HCT116 (cell line): ENCODE results near the gene PLOD2. TPM values are rescaled to one million over a fixed set of nuclear protein-coding genes. Genes with fewer than 3 reads are reported as not detected.

ENCODE experiments used
- ATAC-seq: fragments of 200-7000 bp; cut with Tn5 transposase; 2 replicates; pipeline ENCODE4 v1.9.1; 2020; ENCODE audit warnings: mild to moderate bottlenecking, moderate library complexity
- BruUV-seq: library from RNA; stranded (reverse); fragments of 400-500 nt; replicated peaks from 2 replicates; lab custom pipeline; 2021; lab: Mats Ljungman, UMichigan
- CTCF ChIA-PET: fragments of 300-600 bp; sonication (Branson Sonifier 250); formaldehyde crosslinking; loops from one replicate; lab custom pipeline; 2021; ENCODE audit warnings: antibody characterized with exemption; lab: Charles Lee
- POLR2A ChIA-PET: fragments of 300-600, 350-600 bp; sonication (Branson Sonifier 250); formaldehyde crosslinking; loops from one replicate; lab custom pipeline; 2021; ENCODE audit warnings: antibody characterized with exemption; lab: Charles Lee
- RAD21 ChIA-PET, 2 experiments: fragments of 300-600 bp; sonication (Branson Sonifier 250); formaldehyde crosslinking; loops; one replicate each; lab custom pipeline; 2023; ENCODE audit warnings: low total read pairs in 2 of 2; ENCODE audit not compliant: uncharacterized antibody in 2 of 2, unreplicated experiment in 2 of 2, low non-redundant PET in 1 of 2; lab: Charles Lee
- DNase-seq: peaks from one replicate; pipeline ENCODE4 v3.0.0-alpha.2; 2010; ENCODE audit warnings: low read depth, low spot score
- H2AFZ ChIP-seq: fragments of 200-600 bp; shearing (Covaris generic), sonication (generic); 2 replicates; pipeline ENCODE4 v1.6.1; 2017; ENCODE audit warnings: low read depth, mixed run types, mixed read lengths, antibody characterized with exemption, low read length; ENCODE audit not compliant: poor library complexity, severe bottlenecking
- H3K27ac ChIP-seq: 2 replicates; pipeline ENCODE4 v1.5.1; 2012; ENCODE audit warnings: low read depth, low read length
- H3K27me3 ChIP-seq: fragments of 200-600 bp; sonication (generic); 2 replicates; pipeline ENCODE4 v1.6.1; 2016; ENCODE audit warnings: mixed run types, low read length, mixed read lengths; ENCODE audit not compliant: insufficient read depth
- H3K36me3 ChIP-seq, 2 experiments: fragments of 200-500 bp in 1 of 2; fragments of 200-600 bp in 1 of 2; sonication (Bioruptor generic) in 1 of 2; sonication (generic) in 1 of 2; 2 replicates each; pipeline versions ENCODE4 v1.5.1 to v1.6.1; 2014 to 2016; ENCODE audit warnings: low read length in 2 of 2, inconsistent platforms in 1 of 2, mixed read lengths in 1 of 2, mixed run types in 1 of 2; ENCODE audit not compliant: insufficient read depth in 2 of 2, control insufficient read depth in 1 of 2
- H3K4me1 ChIP-seq, 2 experiments: fragments of 200-600 bp in 1 of 2; sonication (generic) in 1 of 2; 2 replicates each; pipeline versions ENCODE4 v1.5.1 to v1.6.1; 2012 to 2017; ENCODE audit warnings: low read length in 2 of 2, inconsistent platforms in 1 of 2, mild to moderate bottlenecking in 1 of 2, mixed read lengths in 1 of 2, mixed run types in 1 of 2, moderate library complexity in 1 of 2; ENCODE audit not compliant: insufficient read depth in 2 of 2, control insufficient read depth in 1 of 2
- H3K4me2 ChIP-seq: fragments of 200-600 bp; sonication (generic); 2 replicates; pipeline ENCODE4 v1.6.1; 2017; ENCODE audit warnings: mixed run types, low read length, mixed read lengths
- H3K4me3 ChIP-seq, 2 experiments: fragments of 200-600 bp in 1 of 2; sonication (generic) in 1 of 2; replicated peaks in 1 of 2; 2 replicates each; pipeline ENCODE4 v1.5.1; 2011 to 2016; ENCODE audit warnings: low read length in 2 of 2, control low read depth in 1 of 2, low read depth in 1 of 2, mild to moderate bottlenecking in 1 of 2, mixed read lengths in 1 of 2, mixed run types in 1 of 2
- H3K79me2 ChIP-seq: fragments of 200-600 bp; sonication (generic); 2 replicates; pipeline ENCODE4 v1.6.1; 2017; ENCODE audit warnings: mild to moderate bottlenecking, mixed run types, low read length, moderate library complexity, mixed read lengths; ENCODE audit not compliant: insufficient read depth
- H3K9ac ChIP-seq: fragments of 200-600 bp; sonication (generic); 2 replicates; pipeline ENCODE4 v1.6.1; 2016; ENCODE audit warnings: low read length, mixed read lengths
- H3K9me2 ChIP-seq: fragments of 200-600 bp; sonication (generic), shearing (Covaris generic); 2 replicates; pipeline ENCODE4 v1.6.1; 2017; ENCODE audit warnings: mixed run types, mild to moderate bottlenecking, moderate library complexity; ENCODE audit not compliant: insufficient read depth
- H3K9me3 ChIP-seq, 2 experiments: fragments of 200-500 bp in 1 of 2; fragments of 200-600 bp in 1 of 2; sonication (Bioruptor generic) in 1 of 2; sonication (generic) in 1 of 2; 2 replicates each; pipeline ENCODE4 v1.6.1; 2014 to 2017; ENCODE audit warnings: low read length in 2 of 2, mixed read lengths in 2 of 2, inconsistent platforms in 1 of 2, low read depth in 1 of 2, mild to moderate bottlenecking in 1 of 2, mixed run types in 1 of 2, moderate library complexity in 1 of 2; ENCODE audit not compliant: control insufficient read depth in 1 of 2, insufficient read depth in 1 of 2
- H4K20me1 ChIP-seq: fragments of 200-600 bp; sonication (generic), shearing (Covaris generic); 2 replicates; pipeline ENCODE4 v1.6.1; 2017; ENCODE audit warnings: mixed run types, mild to moderate bottlenecking, moderate library complexity; ENCODE audit not compliant: insufficient read depth
- JUND ChIP-seq: IDR thresholded peaks from 2 replicates; pipeline ENCODE4 v1.6.1; 2012
- POLR2AphosphoS5 ChIP-seq: IDR thresholded peaks from 2 replicates; pipeline ENCODE4 v1.6.1; 2011; ENCODE audit warnings: mild to moderate bottlenecking, low read depth, low read length, moderate library complexity
- SP1 ChIP-seq: IDR thresholded peaks from 2 replicates; pipeline ENCODE4 v1.6.1; 2012; ENCODE audit warnings: low read depth
- intact Hi-C: fragments of 100-400 bp; cut with micrococcal nuclease; formaldehyde crosslinking; loops from 2 replicates; pipeline ENCODE4 v1.10.0; 2022
- total RNA-seq: library from RNA; stranded (reverse); gene quantifications from one replicate; pipeline ENCODE4 v1.2.1, GENCODE V29; 2021; ENCODE audit not compliant: unreplicated experiment
- TF ChIP-seq, protein P1 (sequence below), 3 experiments: fragments of 200-600 bp in 1 of 3; sonication (generic) in 1 of 3; IDR thresholded peaks in 2 of 3; conservative IDR thresholded peaks in 1 of 3; 2 replicates each; pipeline ENCODE4 v1.5.1; 2012 to 2017; ENCODE audit warnings: low read depth in 2 of 3, low read length in 2 of 3, antibody characterized with exemption in 1 of 3, borderline replicate concordance in 1 of 3, control low read depth in 1 of 3, mild to moderate bottlenecking in 1 of 3, mixed read lengths in 1 of 3, mixed run types in 1 of 3, moderate library complexity in 1 of 3; ENCODE audit not compliant: insufficient read depth in 1 of 3
- TF ChIP-seq, protein P2 (sequence below): IDR thresholded peaks from 2 replicates; pipeline ENCODE4 v1.6.1; 2011; ENCODE audit warnings: mild to moderate bottlenecking, low read length, moderate library complexity; ENCODE audit not compliant: insufficient replicate concordance; ENCODE audit errors: extremely low read depth
- TF ChIP-seq, protein P3 (sequence below): IDR thresholded peaks from 2 replicates; pipeline ENCODE4 v1.6.1; 2012

Gene PLOD2
- total RNA-seq, 1 experiment from 2014 or later, result 25.8 TPM

DNA sequence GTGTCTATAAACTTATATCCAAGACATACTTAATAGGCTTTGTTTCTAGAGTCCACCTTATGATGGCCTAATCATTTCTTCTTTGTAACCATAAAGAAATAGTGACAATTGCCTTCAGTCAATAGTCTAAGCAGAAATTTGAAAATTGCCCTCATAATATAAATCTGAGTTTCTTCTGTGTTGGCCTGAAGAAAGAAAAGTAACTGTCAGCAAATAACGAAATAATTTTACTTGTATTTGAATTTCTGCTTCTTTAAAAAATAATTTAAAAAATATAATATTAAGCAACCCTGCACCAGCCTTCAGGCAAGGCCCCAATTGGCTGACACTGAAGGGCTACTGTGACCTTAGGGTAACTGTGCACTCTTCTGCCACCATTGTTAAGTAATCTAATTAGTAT, 113.5 kb downstream of the PLOD2 start:
- H3K4me2 ChIP-seq, result no peak overlapping the region
- H3K36me3 ChIP-seq, result no peaks in the 10 kb centered on the region
- H3K9ac ChIP-seq, result no peak overlapping the region
- no peak for ATAC-seq
- intact Hi-C loops, result no loop called here
- RAD21 ChIA-PET, result no interaction called here
- no TSS peak for BruUV-seq
- no peaks in the 10 kb centered on the region for H3K9me2 ChIP-seq
- no peak overlapping the region for H3K27ac ChIP-seq
- H3K9me3 ChIP-seq, result no peaks in the 10 kb centered on the region
- no peak overlapping the region for H3K4me3 ChIP-seq
- POLR2A ChIA-PET, result no interaction called here
- TF ChIP-seq SP1, result no peak
- no peak for TF ChIP-seq POLR2AphosphoS5
- TF ChIP-seq, all 23 proteins: peak for 0
- DNase-seq, result no peak
- CTCF ChIA-PET, result no interaction called here
- H4K20me1 ChIP-seq, result no peaks in the 10 kb centered on the region
- no peaks in the 10 kb centered on the region for H3K4me1 ChIP-seq
- no peaks in the 10 kb centered on the region for H3K27me3 ChIP-seq
- no peak overlapping the region for H2AFZ ChIP-seq
- no peaks in the 10 kb centered on the region for H3K79me2 ChIP-seq

DNA sequence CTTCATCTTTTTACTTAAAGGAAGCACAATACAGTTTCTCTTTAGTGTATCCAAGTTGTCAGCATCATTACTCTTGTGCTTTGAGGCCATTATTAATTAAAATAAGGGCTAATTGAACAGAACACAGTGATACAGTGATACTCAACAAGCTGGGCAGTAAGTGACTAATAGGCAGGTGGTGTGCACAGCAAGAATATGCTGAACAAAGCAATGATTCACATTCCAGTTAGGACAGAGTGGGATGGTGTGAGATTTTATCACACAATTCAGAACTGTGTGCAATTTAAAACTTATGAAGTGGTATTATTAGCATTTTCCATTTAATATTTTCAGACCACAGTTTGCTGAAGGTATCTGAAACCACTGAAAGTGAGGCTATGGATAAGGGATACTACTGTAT, 116.9 kb downstream of the PLOD2 start:
- ChIA-PET POLR2A (no interaction called here), RAD21 (no interaction called here), CTCF (no interaction called here)
- Histone ChIP-seq H3K27me3 (no peaks in the 10 kb centered on the region), H3K4me2 (no peak overlapping the region), H3K4me1 (no peaks in the 10 kb centered on the region), H3K79me2 (no peaks in the 10 kb centered on the region), H3K9me2 (no peaks in the 10 kb centered on the region), H3K27ac (no peak overlapping the region), H3K9ac (no peak overlapping the region), H3K36me3 (no peaks in the 10 kb centered on the region), H3K9me3 (no peaks in the 10 kb centered on the region), H2AFZ (no peak overlapping the region), H4K20me1 (no peaks in the 10 kb centered on the region), H3K4me3 (no peak overlapping the region)
- TF ChIP-seq, protein P1, sequence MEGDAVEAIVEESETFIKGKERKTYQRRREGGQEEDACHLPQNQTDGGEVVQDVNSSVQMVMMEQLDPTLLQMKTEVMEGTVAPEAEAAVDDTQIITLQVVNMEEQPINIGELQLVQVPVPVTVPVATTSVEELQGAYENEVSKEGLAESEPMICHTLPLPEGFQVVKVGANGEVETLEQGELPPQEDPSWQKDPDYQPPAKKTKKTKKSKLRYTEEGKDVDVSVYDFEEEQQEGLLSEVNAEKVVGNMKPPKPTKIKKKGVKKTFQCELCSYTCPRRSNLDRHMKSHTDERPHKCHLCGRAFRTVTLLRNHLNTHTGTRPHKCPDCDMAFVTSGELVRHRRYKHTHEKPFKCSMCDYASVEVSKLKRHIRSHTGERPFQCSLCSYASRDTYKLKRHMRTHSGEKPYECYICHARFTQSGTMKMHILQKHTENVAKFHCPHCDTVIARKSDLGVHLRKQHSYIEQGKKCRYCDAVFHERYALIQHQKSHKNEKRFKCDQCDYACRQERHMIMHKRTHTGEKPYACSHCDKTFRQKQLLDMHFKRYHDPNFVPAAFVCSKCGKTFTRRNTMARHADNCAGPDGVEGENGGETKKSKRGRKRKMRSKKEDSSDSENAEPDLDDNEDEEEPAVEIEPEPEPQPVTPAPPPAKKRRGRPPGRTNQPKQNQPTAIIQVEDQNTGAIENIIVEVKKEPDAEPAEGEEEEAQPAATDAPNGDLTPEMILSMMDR (IDR thresholded peaks at IDR 0.05 in 2 of 3, conservative IDR thresholded peaks at IDR 0.05 in 1 of 3; ENCODE audit: borderline replicate concordance in 1 of 3, insufficient read depth in 1 of 3, low read depth in 2 of 3, low read length in 2 of 3), result no peak
- TF ChIP-seq, protein P2, sequence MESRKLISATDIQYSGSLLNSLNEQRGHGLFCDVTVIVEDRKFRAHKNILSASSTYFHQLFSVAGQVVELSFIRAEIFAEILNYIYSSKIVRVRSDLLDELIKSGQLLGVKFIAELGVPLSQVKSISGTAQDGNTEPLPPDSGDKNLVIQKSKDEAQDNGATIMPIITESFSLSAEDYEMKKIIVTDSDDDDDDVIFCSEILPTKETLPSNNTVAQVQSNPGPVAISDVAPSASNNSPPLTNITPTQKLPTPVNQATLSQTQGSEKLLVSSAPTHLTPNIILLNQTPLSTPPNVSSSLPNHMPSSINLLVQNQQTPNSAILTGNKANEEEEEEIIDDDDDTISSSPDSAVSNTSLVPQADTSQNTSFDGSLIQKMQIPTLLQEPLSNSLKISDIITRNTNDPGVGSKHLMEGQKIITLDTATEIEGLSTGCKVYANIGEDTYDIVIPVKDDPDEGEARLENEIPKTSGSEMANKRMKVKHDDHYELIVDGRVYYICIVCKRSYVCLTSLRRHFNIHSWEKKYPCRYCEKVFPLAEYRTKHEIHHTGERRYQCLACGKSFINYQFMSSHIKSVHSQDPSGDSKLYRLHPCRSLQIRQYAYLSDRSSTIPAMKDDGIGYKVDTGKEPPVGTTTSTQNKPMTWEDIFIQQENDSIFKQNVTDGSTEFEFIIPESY, result no peak
- no peak for TF ChIP-seq JUND
- TF ChIP-seq, protein P3, sequence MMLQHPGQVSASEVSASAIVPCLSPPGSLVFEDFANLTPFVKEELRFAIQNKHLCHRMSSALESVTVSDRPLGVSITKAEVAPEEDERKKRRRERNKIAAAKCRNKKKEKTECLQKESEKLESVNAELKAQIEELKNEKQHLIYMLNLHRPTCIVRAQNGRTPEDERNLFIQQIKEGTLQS, result no peak
- no TSS peak for BruUV-seq
- no peak for DNase-seq
- ATAC-seq, result no peak
- intact Hi-C loops, result no loop called here
